22Rv1 (cell line): ENCODE data around the gene CSTF1.

Experiments used
- CTCF ChIP-seq: fragments of 450-650 bp; IDR thresholded peaks from 2 replicates; pipeline ENCODE4 v1.5.1; 2017; ENCODE audit warnings: mild to moderate bottlenecking
- ZFX ChIP-seq: fragments of 450-650 bp; IDR thresholded peaks from 2 replicates; pipeline ENCODE4 v1.6.1; 2017; ENCODE audit warnings: antibody characterized with exemption, borderline replicate concordance

- TF ChIP-seq CTCF, result no peak
- TF ChIP-seq ZFX, result no peak
These were observed 29.5 kb upstream of the CSTF1 start for GRCh38 chr20:56362833-56363413.
